Activated T-cell treated with anti-CD3 and anti-CD28 coated beads, Interleukin-2, amount 50 U/mL, for 4 hours (primary cell): Measurements from ENCODE around the gene CYP4B1. TPM values are rescaled to one million over a fixed set of nuclear protein-coding genes. Genes with fewer than 3 reads are reported as not detected.

Source experiments
- total RNA-seq, 3 donors: library from RNA; stranded (reverse); gene quantifications; one replicate each; pipeline ENCODE4 v1.2.1, GENCODE V29; 2021

Gene CYP4B1
- total RNA-seq, 3 donors from 2014 or later: 0.16 to 0.53 (median 0.20) TPM

Other genes starting within 250 kb of the CYP4B1 start
- not detected for gene KNCN, start 247.4 kb upstream of the CYP4B1 start, total RNA-seq
- gene MKNK1, start 194.8 kb upstream of the CYP4B1 start, total RNA-seq: 10 to 100 TPM; 21.1 to 26.1 (median 21.6) TPM
- 10 to 100 TPM in 2 of 3 donors, 1 to 10 TPM in 1; 8.3 to 11.9 (median 11.0) TPM for gene MOB3C, start 182.2 kb upstream of the CYP4B1 start, total RNA-seq
- 10 to 100 TPM; 35.7 to 42.5 (median 39.3) TPM for gene ATPAF1, start 130.7 kb upstream of the CYP4B1 start, total RNA-seq
- gene TEX38, start 127.2 kb upstream of the CYP4B1 start, total RNA-seq: not detected
- gene EFCAB14, start 79.9 kb upstream of the CYP4B1 start, total RNA-seq: 10 to 100 TPM; 46.8 to 48.6 (median 48.4) TPM
- gene CYP4A11, start 142.4 kb downstream of the CYP4B1 start, total RNA-seq: under 1 TPM in 1 of 3 donors, not detected in 2; 0.30 TPM
- gene CYP4X1, start 224.6 kb downstream of the CYP4B1 start, total RNA-seq: not detected